Measurements from ENCODE around the gene LAMB1.

LAMB1 gene

GRCh38 chr7:108001764-108002725 lies 916 bp downstream of the LAMB1 start:
- H3K4me3 ChIP-seq (ENCODE audit: low read length): peak overlapping the region; percentile 61
- DNase-seq (ENCODE audit: low read depth, low spot score): no peak

- no peak for DNase-seq (ENCODE audit: low read depth, low spot score)
- no peak overlapping the region for H3K4me3 ChIP-seq (ENCODE audit: low read length)
These were observed 1.8 kb downstream of the LAMB1 start for GRCh38 chr7:108000875-108001763.

- peak; percentile 25 for DNase-seq (ENCODE audit: low read depth, low spot score)
- no peak overlapping the region for H3K4me3 ChIP-seq (ENCODE audit: low read length)
These were observed 3.0 kb downstream of the LAMB1 start for GRCh38 chr7:107999779-108000560.

- no peak for DNase-seq (ENCODE audit: low read depth, low spot score)
These were observed 4.1 kb downstream of the LAMB1 start for GRCh38 chr7:107998660-107999480.

GRCh38 chr7:107998150-107998549 lies 4.8 kb downstream of the LAMB1 start:
- no peak overlapping the region for H3K4me3 ChIP-seq (ENCODE audit: low read length)
- DNase-seq (ENCODE audit: low read depth, low spot score): no peak

More at GRCh38 chr7:107998660-107999480, 4.1 kb downstream of the LAMB1 start:
- no peak overlapping the region for H3K4me3 ChIP-seq (ENCODE audit: low read length)

- no peak for DNase-seq (ENCODE audit: low read depth, low spot score)
- H3K4me3 ChIP-seq (ENCODE audit: low read length): no peak overlapping the region
These were observed 6.7 kb downstream of the LAMB1 start for GRCh38 chr7:107996072-107996882.

- H3K4me3 ChIP-seq (ENCODE audit: low read length): no peak overlapping the region
- DNase-seq (ENCODE audit: low read depth, low spot score): no peak
These were observed 7.5 kb downstream of the LAMB1 start for GRCh38 chr7:107995184-107996071.

GRCh38 chr7:107994421-107995030 lies 8.4 kb downstream of the LAMB1 start:
- H3K4me3 ChIP-seq (ENCODE audit: low read length): no peak overlapping the region
- DNase-seq (ENCODE audit: low read depth, low spot score): no peak

- no peak overlapping the region for H3K4me3 ChIP-seq (ENCODE audit: low read length)
- no peak for DNase-seq (ENCODE audit: low read depth, low spot score)
These were observed 9.1 kb downstream of the LAMB1 start for GRCh38 chr7:107993891-107994291.

- H3K4me3 ChIP-seq (ENCODE audit: low read length): no peak overlapping the region
- no peak for DNase-seq (ENCODE audit: low read depth, low spot score)
These were observed 13.2 kb downstream of the LAMB1 start for GRCh38 chr7:107989618-107990373.

GRCh38 chr7:107982918-107983389 lies 20.0 kb downstream of the LAMB1 start:
- DNase-seq (ENCODE audit: low read depth, low spot score): no peak
- H3K4me3 ChIP-seq (ENCODE audit: low read length): no peak overlapping the region

- DNase-seq (ENCODE audit: low read depth, low spot score): no peak
- H3K4me3 ChIP-seq (ENCODE audit: low read length): no peak overlapping the region
These were observed 20.7 kb downstream of the LAMB1 start for GRCh38 chr7:107982042-107982840.

GRCh38 chr7:107981466-107981865 lies 21.5 kb downstream of the LAMB1 start:
- H3K4me3 ChIP-seq (ENCODE audit: low read length): no peak overlapping the region
- DNase-seq (ENCODE audit: low read depth, low spot score): no peak

- no peak overlapping the region for H3K4me3 ChIP-seq (ENCODE audit: low read length)
- no peak for DNase-seq (ENCODE audit: low read depth, low spot score)
These were observed 22.2 kb downstream of the LAMB1 start for GRCh38 chr7:107980671-107981190.
